ENCODE measurements around the gene USH2A. TPM values are rescaled to one million over a fixed set of nuclear protein-coding genes. Genes with fewer than 3 reads are reported as not detected.

Gene USH2A
- total RNA-seq, 1 donor: under 0.01 TPM

DNA sequence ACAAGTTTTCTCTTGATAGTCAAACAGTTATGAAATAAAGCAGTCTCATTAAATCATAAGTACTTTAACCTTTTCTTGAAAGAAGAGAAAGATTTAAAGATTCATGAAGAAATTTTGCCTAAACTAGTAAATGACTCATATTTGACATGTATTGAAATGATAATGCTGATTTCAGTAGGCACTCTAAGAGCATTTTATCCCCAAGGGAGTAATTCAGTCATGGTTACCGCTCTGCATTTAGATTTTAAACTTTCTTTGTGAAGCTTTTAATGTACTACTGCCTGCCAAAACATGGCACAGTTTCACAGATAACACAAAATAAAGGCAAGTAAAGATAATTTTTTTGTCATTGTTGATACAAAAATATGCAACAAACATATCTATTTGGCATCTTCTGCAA is 6.8 kb downstream of the USH2A start:
- H3K4me3 ChIP-seq (ENCODE audit: low read depth, low read length): no peak overlapping the region
- TF ChIP-seq, protein P1, sequence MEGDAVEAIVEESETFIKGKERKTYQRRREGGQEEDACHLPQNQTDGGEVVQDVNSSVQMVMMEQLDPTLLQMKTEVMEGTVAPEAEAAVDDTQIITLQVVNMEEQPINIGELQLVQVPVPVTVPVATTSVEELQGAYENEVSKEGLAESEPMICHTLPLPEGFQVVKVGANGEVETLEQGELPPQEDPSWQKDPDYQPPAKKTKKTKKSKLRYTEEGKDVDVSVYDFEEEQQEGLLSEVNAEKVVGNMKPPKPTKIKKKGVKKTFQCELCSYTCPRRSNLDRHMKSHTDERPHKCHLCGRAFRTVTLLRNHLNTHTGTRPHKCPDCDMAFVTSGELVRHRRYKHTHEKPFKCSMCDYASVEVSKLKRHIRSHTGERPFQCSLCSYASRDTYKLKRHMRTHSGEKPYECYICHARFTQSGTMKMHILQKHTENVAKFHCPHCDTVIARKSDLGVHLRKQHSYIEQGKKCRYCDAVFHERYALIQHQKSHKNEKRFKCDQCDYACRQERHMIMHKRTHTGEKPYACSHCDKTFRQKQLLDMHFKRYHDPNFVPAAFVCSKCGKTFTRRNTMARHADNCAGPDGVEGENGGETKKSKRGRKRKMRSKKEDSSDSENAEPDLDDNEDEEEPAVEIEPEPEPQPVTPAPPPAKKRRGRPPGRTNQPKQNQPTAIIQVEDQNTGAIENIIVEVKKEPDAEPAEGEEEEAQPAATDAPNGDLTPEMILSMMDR (IDR thresholded peaks at IDR 0.05; ENCODE audit: insufficient read depth, low read depth, low read length): no peak
- DNase-seq (ENCODE audit: low read depth): no peak

DNA sequence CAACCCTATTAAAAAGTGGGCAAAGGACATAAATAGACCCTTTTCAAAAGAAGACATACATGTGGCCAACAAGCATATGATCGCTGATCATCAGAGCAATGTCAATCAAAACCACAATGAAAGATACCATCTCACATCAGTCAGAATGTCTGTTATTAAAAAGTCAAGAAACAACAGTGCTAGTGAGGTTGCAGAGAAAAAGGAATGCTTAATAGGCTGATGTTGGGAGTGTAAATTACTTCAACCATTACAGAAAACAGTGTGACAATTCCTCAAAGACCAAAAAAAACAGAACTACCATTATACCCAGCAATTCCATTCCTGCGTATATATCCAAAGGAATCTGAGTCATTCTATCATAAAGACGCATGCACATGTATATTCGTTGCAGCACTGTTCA is 13.2 kb downstream of the USH2A start:
- no peak for DNase-seq (ENCODE audit: low read depth)
- H3K4me3 ChIP-seq (ENCODE audit: low read depth, low read length): no peak overlapping the region
- TF ChIP-seq, protein P1 (IDR thresholded peaks at IDR 0.05; ENCODE audit: insufficient read depth, low read depth, low read length): no peak

DNA sequence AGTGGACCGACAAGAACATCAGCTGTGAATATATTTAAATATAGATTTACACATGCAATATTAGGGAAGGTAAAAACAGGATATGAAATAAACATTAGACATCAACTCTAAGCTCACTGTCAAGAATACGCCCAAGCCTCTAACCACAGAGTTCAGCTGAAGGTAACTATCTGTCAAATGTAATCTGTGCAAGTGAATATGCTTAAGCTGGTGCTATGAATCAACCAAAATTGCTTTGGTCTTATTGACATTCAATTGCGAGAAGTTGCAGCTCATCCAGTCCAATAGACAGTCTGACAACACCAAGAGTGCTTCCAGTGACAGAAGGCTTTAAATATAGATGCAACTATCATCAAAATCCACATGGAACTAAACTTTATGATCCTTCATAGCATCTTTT is 32.3 kb downstream of the USH2A start:
- no peak overlapping the region for H3K4me3 ChIP-seq (ENCODE audit: low read depth, low read length)
- DNase-seq (ENCODE audit: low read depth): no peak
- TF ChIP-seq, protein P1 (IDR thresholded peaks at IDR 0.05; ENCODE audit: insufficient read depth, low read depth, low read length): no peak

DNA sequence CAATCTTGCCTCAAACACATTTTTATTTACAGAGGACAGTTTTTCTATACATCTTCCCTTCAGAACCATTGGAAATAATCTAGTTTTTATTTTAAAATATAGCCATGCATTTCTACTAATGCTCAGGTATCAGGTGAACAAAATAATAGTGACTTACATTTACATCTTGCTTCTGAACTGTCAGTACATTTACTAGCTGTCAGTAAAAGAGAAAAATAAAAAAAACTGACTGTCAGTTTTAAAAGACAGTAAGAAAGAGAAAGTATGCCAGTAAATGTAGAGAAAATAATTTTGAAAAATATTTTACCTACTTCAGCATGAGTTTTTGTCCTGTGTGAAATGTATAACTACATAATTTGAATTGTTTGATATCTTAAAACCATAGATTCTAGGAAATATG is 33.5 kb downstream of the USH2A start:
- H3K4me3 ChIP-seq (ENCODE audit: low read depth, low read length): no peak overlapping the region
- TF ChIP-seq, protein P1 (IDR thresholded peaks at IDR 0.05; ENCODE audit: insufficient read depth, low read depth, low read length): no peak
- no peak for DNase-seq (ENCODE audit: low read depth)

DNA sequence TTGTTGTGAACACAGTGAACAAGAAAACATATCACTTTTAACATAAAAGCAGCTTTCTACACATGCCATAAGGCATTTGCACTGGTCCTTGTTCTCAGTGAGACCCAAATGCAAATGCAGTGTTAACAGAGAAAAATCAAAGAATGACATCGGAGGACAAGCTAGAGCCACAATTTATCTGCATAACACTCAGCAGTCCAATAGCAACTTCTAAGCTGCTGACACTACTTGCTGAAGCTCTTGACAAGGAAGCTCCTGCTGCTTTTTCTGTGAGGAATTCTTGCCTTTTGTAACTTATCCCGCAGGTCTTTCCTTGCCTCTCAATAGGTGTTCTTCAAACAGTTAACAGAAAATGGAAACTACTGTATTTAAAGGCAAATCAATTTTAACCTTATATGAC is 34.7 kb downstream of the USH2A start:
- H3K4me3 ChIP-seq (ENCODE audit: low read depth, low read length): no peak overlapping the region
- no peak for DNase-seq (ENCODE audit: low read depth)
- TF ChIP-seq, protein P1 (IDR thresholded peaks at IDR 0.05; ENCODE audit: insufficient read depth, low read depth, low read length): no peak

DNA sequence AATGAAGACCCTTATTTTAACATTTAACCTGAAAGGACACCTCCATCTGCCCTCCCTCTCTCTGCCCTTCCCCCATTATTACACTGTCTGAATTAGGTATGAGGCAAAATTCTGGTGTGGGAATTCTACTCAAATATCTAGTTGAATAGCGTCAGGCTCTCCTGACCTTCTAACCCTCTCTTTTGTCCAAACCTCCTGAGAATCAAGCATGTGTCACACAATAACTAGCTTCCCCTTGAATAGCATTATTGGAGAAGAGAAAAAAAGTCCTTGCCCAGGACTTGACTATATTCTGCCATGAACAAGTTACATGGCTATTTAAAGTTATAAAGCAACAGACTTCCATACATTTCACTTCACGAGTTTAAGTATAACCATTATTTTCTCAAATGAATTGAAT is 35.5 kb downstream of the USH2A start:
- DNase-seq (ENCODE audit: low read depth): no peak
- no peak overlapping the region for H3K4me3 ChIP-seq (ENCODE audit: low read depth, low read length)
- TF ChIP-seq, protein P1 (IDR thresholded peaks at IDR 0.05; ENCODE audit: insufficient read depth, low read depth, low read length): no peak

DNA sequence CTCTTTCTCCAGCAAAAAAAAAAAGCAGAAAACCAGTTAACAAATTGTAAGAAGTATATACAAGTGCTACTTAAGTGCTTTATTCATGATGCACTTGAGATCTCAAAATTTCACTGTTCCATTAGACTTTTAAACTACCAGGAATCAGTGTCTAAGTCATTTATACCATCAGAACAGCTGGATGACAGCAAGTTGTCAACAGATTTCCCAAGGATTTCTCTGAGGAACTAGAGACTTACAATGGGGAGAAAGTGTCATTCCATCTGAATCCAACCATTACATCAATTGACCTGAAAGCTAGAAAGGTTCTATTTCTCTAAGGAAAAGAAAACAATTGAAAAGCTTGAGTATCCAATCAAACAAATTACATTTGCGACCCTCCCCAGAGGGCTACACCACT is 43.8 kb downstream of the USH2A start:
- H3K4me3 ChIP-seq (ENCODE audit: low read depth, low read length): no peak overlapping the region
- TF ChIP-seq, protein P1 (IDR thresholded peaks at IDR 0.05; ENCODE audit: insufficient read depth, low read depth, low read length): no peak
- no peak for DNase-seq (ENCODE audit: low read depth)
